Measurements from ENCODE around the gene RUFY1. TPM values are rescaled to one million over a fixed set of nuclear protein-coding genes. Genes with fewer than 3 reads are reported as not detected.
"Not testable (repeated sequence)": the region's sequence is repeated elsewhere in the genome, so short reads cannot be mapped to it uniquely, and the experiment has no call there.

RUFY1 gene
- total RNA-seq, 3 donors from 2014 or later: 33.8 to 38.7 (median 34.3) TPM

DNA sequence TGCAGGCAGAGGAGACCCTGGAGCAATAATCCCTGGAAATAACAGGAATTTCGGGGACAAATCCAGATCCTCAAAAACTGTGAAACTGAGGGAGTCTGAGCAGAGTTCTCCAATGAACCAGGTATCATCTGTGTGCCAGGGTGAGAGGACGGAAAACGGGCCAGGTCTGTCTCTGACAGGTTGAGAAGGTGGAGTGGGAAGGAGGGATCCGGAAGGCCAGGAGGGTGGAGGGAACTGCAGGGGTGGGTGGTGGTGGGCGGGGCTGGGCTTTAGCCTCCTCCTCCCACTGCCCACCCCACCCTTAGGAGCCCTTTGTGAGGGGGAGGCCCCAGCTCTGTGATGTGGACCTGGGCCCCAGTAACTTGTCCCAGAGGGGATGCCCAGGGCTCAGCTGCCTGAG is 28.2 kb upstream of the RUFY1 start:
- H3K4me1 Mint-ChIP-seq (ENCODE audit: low read depth); H3K9me3 Mint-ChIP-seq: not testable (repeated sequence)

DNA sequence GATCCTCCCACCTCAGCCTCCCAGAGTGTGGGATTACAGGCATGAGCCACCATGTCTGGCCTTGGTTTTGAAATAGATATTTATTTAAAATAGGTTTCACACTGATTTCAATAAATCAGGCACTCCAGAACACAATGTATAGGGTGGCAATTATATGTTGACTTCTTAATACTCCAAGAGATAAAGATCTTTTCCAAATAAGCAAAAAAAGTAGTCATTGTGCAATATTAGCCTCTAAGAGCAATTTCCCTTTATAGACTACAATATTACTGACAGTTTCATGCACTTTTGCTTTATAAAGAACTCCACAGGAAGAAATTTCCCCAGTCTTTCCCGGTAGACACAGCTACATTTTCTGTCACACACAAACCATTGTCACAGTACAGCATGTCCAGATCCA is 23.4 kb upstream of the RUFY1 start:
- no peak for ATAC-seq
- DNase-seq: no peak
- Mint-ChIP-seq H3K9me3 (no peaks in the 10 kb centered on the region), H3K4me1 (ENCODE audit: low read depth) (peaks cover 4% of the 10 kb centered on the region), H3K4me3 (no peak overlapping the region), H3K36me3 (ENCODE audit: insufficient read depth) (no peaks in the 10 kb centered on the region), H3K27me3 (ENCODE audit: low read depth) (no peaks in the 10 kb centered on the region)

More for the DNA sequence above, 28.2 kb upstream of the RUFY1 start:
- not testable (repeated sequence) for ATAC-seq; H3K4me3 Mint-ChIP-seq; H3K27me3 Mint-ChIP-seq (ENCODE audit: low read depth); DNase-seq; H3K36me3 Mint-ChIP-seq (ENCODE audit: insufficient read depth)

DNA sequence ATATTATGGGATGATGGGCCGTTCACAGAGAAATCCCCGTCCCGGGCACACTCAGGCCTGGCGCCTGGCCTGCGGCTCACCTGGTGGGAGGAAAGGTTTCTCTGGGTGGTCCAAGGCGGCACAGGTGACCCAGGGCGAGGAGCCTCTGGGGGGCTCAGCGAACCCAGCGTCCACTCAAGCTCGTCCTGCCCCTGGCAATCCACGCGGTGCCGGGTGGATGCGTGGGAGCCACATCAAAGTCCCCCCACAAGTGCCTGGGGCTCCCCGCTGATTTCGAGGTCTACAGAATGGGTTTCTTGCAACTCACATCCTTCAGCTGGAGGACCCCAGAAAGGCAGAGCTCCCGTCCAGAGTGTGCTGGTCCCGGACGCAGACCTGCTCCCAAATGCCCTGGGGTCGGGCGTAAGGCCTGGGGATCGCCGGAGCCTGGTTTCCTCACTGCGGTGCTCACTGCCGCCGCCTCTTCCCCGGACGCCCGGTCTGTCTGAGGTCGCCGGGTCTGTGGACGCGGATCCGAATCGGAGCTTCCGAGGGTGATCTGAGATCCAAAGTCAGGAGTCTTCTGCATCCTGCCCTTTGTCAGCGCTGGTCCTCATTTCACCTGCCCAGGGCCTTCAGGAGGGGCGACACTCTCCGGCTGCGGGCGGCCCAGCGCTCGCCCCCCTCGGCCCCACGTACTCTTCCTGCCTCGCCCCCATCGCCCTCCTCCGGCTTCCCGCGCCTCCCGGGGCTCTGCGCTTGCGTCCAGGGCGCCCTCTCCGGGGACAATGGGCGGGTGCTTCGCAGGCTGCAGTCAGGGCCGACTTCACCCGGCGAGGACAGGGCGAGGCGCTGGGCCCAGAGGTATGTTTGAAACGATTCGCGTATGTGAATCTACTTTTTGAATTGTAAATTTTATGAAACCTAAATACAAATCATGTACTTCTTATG is 20.0 kb upstream of the RUFY1 start:
- peak; percentile 63 for DNase-seq
- peak; percentile 96 to 98 for ATAC-seq
- H3K4me3 Mint-ChIP-seq: peak overlapping the region; percentile 57
- no peaks in the 10 kb centered on the region for H3K27me3 Mint-ChIP-seq (ENCODE audit: low read depth)
- peaks cover 9% of the 10 kb centered on the region for H3K4me1 Mint-ChIP-seq (ENCODE audit: low read depth)
- no peaks in the 10 kb centered on the region for H3K9me3 Mint-ChIP-seq
- H3K36me3 Mint-ChIP-seq (ENCODE audit: insufficient read depth): no peaks in the 10 kb centered on the region

DNA sequence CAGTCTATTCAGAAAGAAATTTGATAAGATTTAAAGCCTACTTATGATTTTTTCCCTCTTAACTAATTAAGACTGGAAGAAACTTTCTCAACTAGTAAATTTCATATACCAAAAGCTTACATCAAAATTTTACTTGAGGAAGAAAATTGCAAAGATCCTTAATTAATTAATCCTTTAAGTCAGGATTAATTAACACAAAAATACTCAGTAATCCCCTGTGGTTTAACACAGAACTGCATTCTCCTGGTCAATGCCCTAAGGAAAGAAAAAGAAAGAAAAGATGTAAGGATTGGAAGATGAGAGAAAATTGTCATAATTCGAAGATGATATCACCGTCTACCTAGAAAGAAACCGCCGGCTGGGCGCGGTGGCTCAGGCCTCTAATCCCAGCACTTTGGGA is 17.3 kb upstream of the RUFY1 start:
- no peak for DNase-seq
- no peak overlapping the region for H3K4me3 Mint-ChIP-seq
- H3K27me3 Mint-ChIP-seq (ENCODE audit: low read depth): no peaks in the 10 kb centered on the region
- H3K4me1 Mint-ChIP-seq (ENCODE audit: low read depth): peaks cover 9% of the 10 kb centered on the region
- no peak for ATAC-seq
- no peaks in the 10 kb centered on the region for H3K9me3 Mint-ChIP-seq
- H3K36me3 Mint-ChIP-seq (ENCODE audit: insufficient read depth): no peaks in the 10 kb centered on the region

DNA sequence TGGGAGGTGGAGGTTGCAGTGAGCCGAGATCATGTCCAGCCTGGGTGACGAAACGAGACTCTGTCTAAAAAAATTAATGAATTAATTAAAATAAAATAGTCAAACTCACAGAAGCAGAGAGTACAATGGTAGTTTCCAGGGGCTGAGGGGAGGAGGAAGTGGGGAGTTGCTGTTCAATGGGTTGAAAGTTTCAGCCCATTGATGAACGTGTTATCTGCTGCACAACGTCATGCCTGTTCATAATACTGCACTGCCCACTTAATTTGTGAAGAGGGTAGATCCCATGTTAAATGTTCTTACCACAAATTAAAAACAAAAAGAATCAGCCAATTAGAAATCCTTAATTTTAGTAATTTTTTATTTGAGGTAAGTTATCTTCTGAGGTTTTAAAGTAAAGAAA is 16.4 kb upstream of the RUFY1 start:
- Mint-ChIP-seq H3K27me3 (ENCODE audit: low read depth) (no peaks in the 10 kb centered on the region), H3K9me3 (no peaks in the 10 kb centered on the region), H3K4me3 (no peak overlapping the region), H3K4me1 (ENCODE audit: low read depth) (peaks cover 9% of the 10 kb centered on the region), H3K36me3 (ENCODE audit: insufficient read depth) (peaks cover 4% of the 10 kb centered on the region)
- DNase-seq (no peak), ATAC-seq (no peak)

DNA sequence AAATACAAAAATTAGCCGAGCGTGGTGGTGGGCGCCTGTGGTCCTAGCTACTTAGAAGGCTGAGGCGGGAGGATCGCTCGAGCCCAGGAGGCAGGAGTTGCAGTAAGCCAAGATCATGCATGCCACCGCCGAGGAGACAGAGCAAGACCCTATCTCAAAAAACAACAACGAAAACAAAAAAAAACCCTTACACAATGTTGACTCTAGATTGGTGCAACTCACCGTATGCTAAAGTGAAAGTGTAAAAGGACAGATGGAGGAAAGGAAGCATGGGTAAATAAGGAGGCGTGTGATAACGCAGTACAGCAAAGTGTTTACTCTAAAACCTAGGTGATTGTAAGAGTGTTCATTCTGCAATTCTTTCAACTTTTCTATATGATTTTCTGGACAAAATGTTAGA is 15.9 kb upstream of the RUFY1 start:
- H3K4me1 Mint-ChIP-seq (ENCODE audit: low read depth): peaks cover 9% of the 10 kb centered on the region
- peak in 1 of 2 donors; percentile 36 for ATAC-seq
- H3K9me3 Mint-ChIP-seq: no peaks in the 10 kb centered on the region
- DNase-seq: no peak
- H3K36me3 Mint-ChIP-seq (ENCODE audit: insufficient read depth): peaks cover 4% of the 10 kb centered on the region
- no peaks in the 10 kb centered on the region for H3K27me3 Mint-ChIP-seq (ENCODE audit: low read depth)
- H3K4me3 Mint-ChIP-seq: peak overlapping the region; percentile 47

DNA sequence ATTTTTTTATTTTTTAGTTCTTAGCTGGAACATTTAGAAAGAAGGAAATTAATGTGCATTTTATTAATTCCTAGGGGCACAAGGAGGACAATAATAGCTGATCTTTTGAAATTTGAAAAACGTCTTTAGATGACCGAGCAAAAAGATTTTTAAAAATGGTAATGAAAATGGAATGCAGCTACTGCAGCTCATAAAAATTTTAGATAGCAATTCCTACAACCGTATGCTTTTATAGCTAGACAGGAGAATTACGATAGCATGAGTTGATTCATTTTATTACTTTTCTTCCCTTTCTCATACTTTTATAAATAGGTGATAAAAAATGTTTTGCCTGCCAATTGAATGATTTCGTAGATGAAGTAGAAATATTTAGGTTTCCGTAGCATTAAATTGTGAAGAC is 13.7 kb upstream of the RUFY1 start:
- DNase-seq (no peak), ATAC-seq (no peak)
- H3K27me3 Mint-ChIP-seq (ENCODE audit: low read depth): no peaks in the 10 kb centered on the region
- H3K9me3 Mint-ChIP-seq: no peaks in the 10 kb centered on the region
- H3K4me1 Mint-ChIP-seq (ENCODE audit: low read depth): peaks cover 5% of the 10 kb centered on the region
- peaks cover 4% of the 10 kb centered on the region for H3K36me3 Mint-ChIP-seq (ENCODE audit: insufficient read depth)
- H3K4me3 Mint-ChIP-seq: no peak overlapping the region

DNA sequence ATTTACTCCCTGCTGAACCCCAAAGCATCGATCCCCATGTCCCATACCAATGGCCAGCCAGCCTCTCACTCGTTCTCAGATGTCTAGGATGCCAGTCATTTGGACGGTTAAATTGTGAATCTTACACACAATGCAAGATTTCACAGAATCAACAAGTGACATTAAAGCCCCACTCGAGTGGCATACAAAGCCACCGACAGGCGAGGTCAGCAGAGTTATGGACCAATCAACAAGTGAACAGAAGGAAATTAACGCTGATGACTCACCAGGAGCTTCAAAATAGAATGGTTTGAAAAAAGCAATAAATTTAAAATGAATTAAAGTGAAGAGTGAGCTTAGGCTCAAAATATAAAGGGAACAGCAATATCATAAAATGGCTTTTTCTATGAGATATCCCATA is 8.2 kb upstream of the RUFY1 start:
- Mint-ChIP-seq H3K4me1 (ENCODE audit: low read depth) (peaks cover 4% of the 10 kb centered on the region), H3K36me3 (ENCODE audit: insufficient read depth) (peaks cover 4% of the 10 kb centered on the region), H3K9me3 (no peaks in the 10 kb centered on the region), H3K27me3 (ENCODE audit: low read depth) (no peaks in the 10 kb centered on the region), H3K4me3 (no peak overlapping the region)
- DNase-seq: no peak
- no peak for ATAC-seq

DNA sequence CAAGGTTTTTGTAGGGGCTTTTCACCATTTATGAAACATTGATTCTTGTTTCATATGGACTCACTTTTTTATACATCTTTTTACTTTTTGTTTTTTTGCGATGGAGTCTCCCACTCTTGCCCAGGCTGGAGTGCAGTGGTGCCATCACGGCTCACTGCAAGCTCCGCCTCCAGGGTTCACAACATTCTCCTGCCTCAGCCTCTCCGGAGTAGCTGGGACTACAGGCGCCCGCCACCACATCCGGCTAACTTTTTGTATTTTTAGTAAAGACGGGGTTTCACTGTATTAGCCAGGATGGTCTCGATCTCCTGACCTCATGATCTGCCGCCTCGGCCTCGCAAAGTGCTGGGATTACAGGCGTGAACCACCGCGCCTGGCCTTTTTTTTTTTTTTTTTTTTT is 7.1 kb upstream of the RUFY1 start:
- H3K9me3 Mint-ChIP-seq; ATAC-seq; H3K36me3 Mint-ChIP-seq (ENCODE audit: insufficient read depth); DNase-seq; H3K27me3 Mint-ChIP-seq (ENCODE audit: low read depth); H3K4me1 Mint-ChIP-seq (ENCODE audit: low read depth); H3K4me3 Mint-ChIP-seq: not testable (repeated sequence)

DNA sequence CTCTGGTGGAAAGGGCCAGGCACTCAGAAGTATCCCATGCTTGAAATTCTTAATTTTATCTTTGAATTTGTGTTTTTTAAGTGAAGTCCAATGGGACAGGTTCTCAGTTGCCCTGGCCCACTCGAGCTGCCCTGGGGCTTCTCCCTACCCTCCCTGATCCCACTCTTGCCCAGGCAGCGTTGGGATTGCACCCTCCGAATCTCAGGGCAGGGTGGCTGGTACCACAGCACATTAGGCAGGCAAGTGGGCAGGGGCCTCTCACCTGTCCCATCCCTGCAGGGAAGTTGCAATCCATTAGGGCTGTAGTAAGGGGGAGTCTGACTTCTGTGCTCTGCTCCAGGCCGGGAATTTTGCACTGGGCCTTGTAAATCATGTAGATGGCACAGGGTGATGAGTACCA is 2.7 kb downstream of the RUFY1 start:
- peaks cover 8% of the 10 kb centered on the region for H3K36me3 Mint-ChIP-seq (ENCODE audit: insufficient read depth)
- H3K9me3 Mint-ChIP-seq: no peaks in the 10 kb centered on the region
- DNase-seq (no peak), ATAC-seq (no peak)
- H3K4me3 Mint-ChIP-seq: no peak overlapping the region
- H3K4me1 Mint-ChIP-seq (ENCODE audit: low read depth): peaks cover 38% of the 10 kb centered on the region
- H3K27me3 Mint-ChIP-seq (ENCODE audit: low read depth): no peaks in the 10 kb centered on the region

DNA sequence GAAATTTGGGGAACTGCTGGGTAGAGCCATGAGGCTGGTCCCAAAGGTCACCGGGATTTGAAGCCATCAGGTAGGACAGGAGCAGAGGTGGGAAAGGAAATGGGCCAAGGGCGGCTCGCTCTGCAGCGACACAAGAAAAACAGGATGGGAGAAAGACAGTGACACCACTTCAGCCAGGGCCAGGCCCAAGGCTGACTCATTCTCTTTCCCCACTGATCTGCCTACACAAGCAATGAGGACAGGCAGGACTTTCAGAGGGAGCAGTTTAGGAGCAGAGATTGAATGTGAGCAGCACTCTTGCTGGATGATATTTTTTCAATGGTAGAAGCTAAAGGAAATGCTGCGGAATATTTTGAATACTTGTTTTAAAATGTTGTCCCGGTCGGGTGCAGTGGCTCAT is 3.5 kb downstream of the RUFY1 start:
- Mint-ChIP-seq H3K4me1 (ENCODE audit: low read depth) (peaks cover 41% of the 10 kb centered on the region), H3K4me3 (peak overlapping the region; percentile 11), H3K9me3 (no peaks in the 10 kb centered on the region), H3K27me3 (ENCODE audit: low read depth) (no peaks in the 10 kb centered on the region), H3K36me3 (ENCODE audit: insufficient read depth) (peaks cover 8% of the 10 kb centered on the region)
- DNase-seq: no peak
- no peak for ATAC-seq

DNA sequence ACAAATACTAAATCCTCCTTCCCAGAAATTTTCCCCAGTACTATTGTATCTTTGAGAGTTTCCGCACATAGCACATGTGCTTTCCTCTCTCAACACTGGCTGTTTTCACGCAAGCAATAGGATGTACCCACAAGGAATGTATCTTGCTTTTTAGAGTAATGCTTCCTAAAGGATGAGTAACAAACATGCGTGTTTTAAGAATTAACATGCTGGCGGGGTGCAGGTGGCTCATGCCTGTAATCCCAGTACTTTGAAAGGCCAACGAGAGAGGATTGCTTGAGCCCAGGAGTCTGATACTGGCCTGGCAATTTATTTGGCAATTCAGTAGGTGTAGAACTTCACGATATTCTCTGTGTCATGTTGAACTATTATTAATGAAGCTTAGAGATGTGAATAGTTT is 4.6 kb downstream of the RUFY1 start:
- H3K27me3 Mint-ChIP-seq (ENCODE audit: low read depth): no peaks in the 10 kb centered on the region
- H3K4me1 Mint-ChIP-seq (ENCODE audit: low read depth): peaks cover 43% of the 10 kb centered on the region
- no peak for ATAC-seq
- peaks cover 12% of the 10 kb centered on the region for H3K36me3 Mint-ChIP-seq (ENCODE audit: insufficient read depth)
- no peak overlapping the region for H3K4me3 Mint-ChIP-seq
- no peak for DNase-seq
- no peaks in the 10 kb centered on the region for H3K9me3 Mint-ChIP-seq

DNA sequence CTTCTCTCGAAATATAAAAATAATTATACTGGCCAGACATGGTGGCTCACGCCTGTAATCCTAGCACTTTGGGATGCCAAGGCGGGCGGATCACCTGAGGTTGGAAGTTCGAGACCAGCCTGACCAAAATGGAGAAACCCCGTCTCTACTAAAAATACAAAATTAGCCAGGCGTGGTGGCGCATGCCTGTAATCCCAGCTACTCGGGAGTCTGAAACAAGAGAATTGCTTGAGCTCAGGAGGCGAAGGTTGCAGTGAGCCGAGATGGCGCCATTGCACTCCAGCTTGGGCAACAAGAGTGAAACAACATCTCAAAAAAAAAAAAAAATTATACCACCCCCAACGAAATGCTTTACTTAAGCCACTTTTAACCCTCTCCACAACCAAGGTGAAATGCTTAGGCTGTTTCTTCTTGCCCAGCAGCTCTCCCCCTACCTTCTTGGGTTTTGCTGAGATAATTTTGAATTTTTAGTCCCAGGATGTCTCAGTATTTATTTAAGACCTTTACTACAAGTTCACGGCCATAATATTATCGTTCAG is 8.0 kb downstream of the RUFY1 start:
- not testable (repeated sequence) for H3K9me3 Mint-ChIP-seq; ATAC-seq; DNase-seq; H3K27me3 Mint-ChIP-seq (ENCODE audit: low read depth); H3K4me3 Mint-ChIP-seq
- Mint-ChIP-seq H3K36me3 (ENCODE audit: insufficient read depth) (peaks cover 19% of the 10 kb centered on the region), H3K4me1 (ENCODE audit: low read depth) (peaks cover 26% of the 10 kb centered on the region)

DNA sequence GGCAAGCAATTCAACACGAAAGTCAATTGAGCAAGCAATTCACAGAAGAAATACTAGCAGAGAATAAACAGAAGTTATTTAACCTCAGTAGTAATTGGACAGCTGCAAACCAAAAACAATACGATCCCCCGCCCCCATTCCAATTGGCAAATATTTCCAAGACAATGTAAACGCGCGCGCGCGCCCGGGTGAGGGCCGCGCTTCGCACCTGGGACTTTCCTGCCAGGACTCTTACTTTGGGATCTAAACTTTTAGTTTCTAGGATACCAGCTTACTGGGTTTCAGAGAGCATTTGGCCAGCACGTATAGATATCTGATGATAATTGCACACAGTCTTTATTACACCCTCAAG is 8.6 kb downstream of the RUFY1 start:
- H3K4me1 Mint-ChIP-seq (ENCODE audit: low read depth): peaks cover 23% of the 10 kb centered on the region
- peaks cover 19% of the 10 kb centered on the region for H3K36me3 Mint-ChIP-seq (ENCODE audit: insufficient read depth)
- H3K4me3 Mint-ChIP-seq: peak overlapping the region; percentile 84
- DNase-seq (no peak), ATAC-seq (no peak)
- H3K27me3 Mint-ChIP-seq (ENCODE audit: low read depth): no peaks in the 10 kb centered on the region
- no peaks in the 10 kb centered on the region for H3K9me3 Mint-ChIP-seq
